HFFc6 (cell line): Measurements from ENCODE around the gene KIAA0753. TPM values are rescaled to one million over a fixed set of nuclear protein-coding genes. Genes with fewer than 3 reads are reported as not detected.

Experiments
- DNase-seq: peaks from one replicate; pipeline ENCODE4 v3.0.0-alpha.2; 2018
- H3K27ac Mint-ChIP-seq: 2 replicates; pipeline ENCODE4 v1.8.0; 2020; ENCODE audit warnings: mild to moderate bottlenecking, mixed read lengths
- H3K27me3 Mint-ChIP-seq: 2 replicates; pipeline ENCODE4 v1.8.0; 2021; ENCODE audit warnings: mild to moderate bottlenecking, moderate library complexity, mixed read lengths; ENCODE audit not compliant: insufficient read depth
- H3K36me3 Mint-ChIP-seq: 2 replicates; pipeline ENCODE4 v1.8.0; 2021; ENCODE audit warnings: low read depth, mixed read lengths
- H3K4me1 Mint-ChIP-seq: 2 replicates; pipeline ENCODE4 v1.8.0; 2020; ENCODE audit warnings: low read depth, mixed read lengths
- H3K4me3 Mint-ChIP-seq: 2 replicates; pipeline ENCODE4 v1.8.0; 2020; ENCODE audit warnings: mild to moderate bottlenecking, moderate library complexity, mixed read lengths
- H3K9me3 Mint-ChIP-seq: 2 replicates; pipeline ENCODE4 v1.8.0; 2020; ENCODE audit warnings: mild to moderate bottlenecking, mixed read lengths
- CTCF ChIP-seq: fragments of 200-600 bp; sonication (generic); IDR thresholded peaks from 2 replicates; pipeline ENCODE4 v1.5.0; 2021; ENCODE audit warnings: antibody characterized with exemption, mild to moderate bottlenecking
- total RNA-seq, 6 experiments: library from RNA; stranded (reverse); fragmentation: NEBNext Ultra II Directional; extraction: Animal tissue kit (Norgen Biotek cat#: 25700); gene quantifications; 2 replicates in 1 of 6; 3 replicates in 5 of 6; pipeline ENCODE4 v1.2.3, GENCODE V29; 2021

KIAA0753 gene
- total RNA-seq, 6 experiments from 2014 or later: 15.1 to 17.8 (median 16.4) TPM

DNA sequence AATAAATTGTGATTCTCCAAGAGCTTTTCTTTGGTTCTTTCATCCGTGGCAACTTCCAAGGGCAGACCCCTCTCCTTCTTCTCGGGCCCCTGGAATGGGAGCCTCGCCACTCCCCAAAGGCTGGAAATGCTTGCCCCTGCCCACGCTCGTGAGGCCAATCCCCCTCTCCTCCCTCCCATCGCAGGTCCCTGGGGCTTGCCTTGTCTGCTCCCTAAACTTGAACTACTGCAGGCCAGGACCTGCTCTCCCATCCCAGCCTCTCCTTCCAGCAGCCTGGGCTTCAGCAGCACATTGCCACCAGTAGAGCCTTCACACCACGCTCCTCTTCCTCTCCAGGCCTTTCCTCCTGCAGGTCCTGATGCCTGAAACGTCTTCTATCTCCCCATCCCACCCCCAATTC is 95.2 kb downstream of the KIAA0753 start:
- peaks cover 33% of the 10 kb centered on the region for H3K27me3 Mint-ChIP-seq
- H3K36me3 Mint-ChIP-seq: no peaks in the 10 kb centered on the region
- peaks cover 9% of the 10 kb centered on the region for H3K4me1 Mint-ChIP-seq
- DNase-seq: no peak
- H3K9me3 Mint-ChIP-seq: no peaks in the 10 kb centered on the region
- no peak overlapping the region for H3K4me3 Mint-ChIP-seq
- no peak for TF ChIP-seq CTCF
- no peak overlapping the region for H3K27ac Mint-ChIP-seq

- Mint-ChIP-seq H3K27me3 (peaks cover 34% of the 10 kb centered on the region), H3K36me3 (peaks cover 3% of the 10 kb centered on the region; the same call in 1 of the 2 replicates), H3K27ac (no peak overlapping the region), H3K9me3 (peaks cover 3% of the 10 kb centered on the region; the same call in 1 of the 2 replicates), H3K4me3 (no peak overlapping the region), H3K4me1 (peaks cover 9% of the 10 kb centered on the region)
- DNase-seq: no peak
- TF ChIP-seq CTCF: no peak
Observed at GRCh38 chr17:6544011-6544370, 96.5 kb downstream of the KIAA0753 start.

- Mint-ChIP-seq H3K9me3 (peaks cover 9% of the 10 kb centered on the region; the same call in 1 of the 2 replicates), H3K36me3 (peaks cover 10% of the 10 kb centered on the region; the same call in 1 of the 2 replicates), H3K4me3 (no peak overlapping the region), H3K27me3 (peaks cover 35% of the 10 kb centered on the region), H3K27ac (no peak overlapping the region), H3K4me1 (peaks cover 4% of the 10 kb centered on the region)
- no peak for DNase-seq
- no peak for TF ChIP-seq CTCF
Observed at GRCh38 chr17:6543079-6544010, 97.2 kb downstream of the KIAA0753 start.

- no peak for DNase-seq
- Mint-ChIP-seq H3K4me1 (no peaks in the 10 kb centered on the region), H3K36me3 (peaks cover 13% of the 10 kb centered on the region; the same call in 1 of the 2 replicates), H3K9me3 (peaks cover 10% of the 10 kb centered on the region; the same call in 1 of the 2 replicates), H3K27me3 (peaks cover 40% of the 10 kb centered on the region), H3K27ac (no peak overlapping the region), H3K4me3 (no peak overlapping the region)
- TF ChIP-seq CTCF: no peak
Observed at GRCh38 chr17:6542577-6542976, 97.9 kb downstream of the KIAA0753 start.

GRCh38 chr17:6541886-6542285 is 98.6 kb downstream of the KIAA0753 start:
- Mint-ChIP-seq H3K4me1 (no peaks in the 10 kb centered on the region), H3K36me3 (peaks cover 13% of the 10 kb centered on the region; the same call in 1 of the 2 replicates), H3K9me3 (peaks cover 10% of the 10 kb centered on the region; the same call in 1 of the 2 replicates), H3K27me3 (peaks cover 42% of the 10 kb centered on the region), H3K4me3 (no peak overlapping the region), H3K27ac (no peak overlapping the region)
- no peak for TF ChIP-seq CTCF
- DNase-seq: no peak
